SK-N-SH (cell line): ENCODE measurements around the gene ANKFN1. TPM values are rescaled to one million over a fixed set of nuclear protein-coding genes. Genes with fewer than 3 reads are reported as not detected.

ENCODE experiments used
- CTCF ChIA-PET: fragments of 300-600, 350-600 bp; formaldehyde crosslinking; extraction: SDS; loops from one replicate; lab custom pipeline; 2021; lab: Yijun Ruan, JAX
- POLR2A ChIA-PET: fragments of 350-600 bp; sonication (Branson Sonifier 250); formaldehyde crosslinking; extraction: SDS; loops from one replicate; lab custom pipeline; 2020; ENCODE audit warnings: antibody characterized with exemption, inconsistent platforms; lab: Yijun Ruan, JAX
- DNase-seq: peaks from one replicate; pipeline ENCODE4 v3.0.0; 2012
- H2AFZ ChIP-seq: fragments of 200-600 bp; sonication (generic); 2 replicates; pipeline ENCODE4 v1.8.1; 2016; ENCODE audit warnings: antibody characterized with exemption, mild to moderate bottlenecking, low read depth
- H3F3A ChIP-seq: fragments of 200-600 bp; sonication (generic); replicated peaks from 2 replicates; pipeline ENCODE3; 2016; ENCODE audit warnings: antibody characterized with exemption, mild to moderate bottlenecking; ENCODE audit not compliant: insufficient read depth
- H3K27ac ChIP-seq, 2 experiments: fragments of 200-500 bp in 1 of 2; fragments of 200-600 bp in 1 of 2; sonication (Bioruptor generic) in 1 of 2; sonication (generic), shearing (Covaris generic) in 1 of 2; 2 replicates each; pipeline versions ENCODE4 v1.5.1 to v1.6.1; 2014 to 2016; ENCODE audit warnings: low read depth in 2 of 2, inconsistent platforms in 1 of 2, low read length in 1 of 2, mild to moderate bottlenecking in 1 of 2, mixed read lengths in 1 of 2
- H3K27me3 ChIP-seq: fragments of 200-600 bp; sonication (generic), shearing (Covaris generic); 2 replicates; pipeline ENCODE4 v1.6.1; 2016; ENCODE audit warnings: mixed run types; ENCODE audit not compliant: insufficient read depth
- H3K36me3 ChIP-seq, 2 experiments: fragments of 200-500 bp in 1 of 2; fragments of 200-600 bp in 1 of 2; sonication (Bioruptor generic) in 1 of 2; sonication (generic) in 1 of 2; replicated peaks in 1 of 2; 2 replicates each; pipeline versions ENCODE3 to v1.5.1; 2014 to 2016; ENCODE audit warnings: low read length in 1 of 2, mild to moderate bottlenecking in 1 of 2; ENCODE audit not compliant: insufficient read depth in 2 of 2, control insufficient read depth in 1 of 2
- H3K4me1 ChIP-seq, 2 experiments: fragments of 200-500 bp in 1 of 2; fragments of 200-600 bp in 1 of 2; sonication (Bioruptor generic) in 1 of 2; sonication (generic), shearing (Covaris generic) in 1 of 2; 2 replicates each; pipeline versions ENCODE4 v1.5.1 to v1.6.1; 2014 to 2016; ENCODE audit warnings: low read depth in 1 of 2, low read length in 1 of 2, mixed run types in 1 of 2; ENCODE audit not compliant: insufficient read depth in 2 of 2, control insufficient read depth in 1 of 2
- H3K4me2 ChIP-seq: fragments of 200-600 bp; sonication (generic), shearing (Covaris generic); 2 replicates; pipeline ENCODE4 v1.6.1; 2017; ENCODE audit warnings: mixed run types
- H3K4me3 ChIP-seq, 2 experiments: fragments of 200-500 bp in 1 of 2; fragments of 200-600 bp in 1 of 2; sonication (Bioruptor generic) in 1 of 2; sonication (generic), shearing (Covaris generic) in 1 of 2; 2 replicates each; pipeline versions ENCODE4 v1.5.1 to v1.8.1; 2014 to 2016; ENCODE audit warnings: low read depth in 2 of 2, inconsistent platforms in 1 of 2, low read length in 1 of 2, mild to moderate bottlenecking in 1 of 2, mixed read lengths in 1 of 2, moderate library complexity in 1 of 2
- H3K79me2 ChIP-seq: fragments of 200-600 bp; sonication (generic); 2 replicates; pipeline ENCODE4 v1.8.1; 2017; ENCODE audit warnings: mild to moderate bottlenecking; ENCODE audit not compliant: insufficient read depth
- H3K9ac ChIP-seq: fragments of 200-600 bp; sonication (generic); 2 replicates; pipeline ENCODE4 v1.6.1; 2017; ENCODE audit warnings: mixed run types
- H3K9me2 ChIP-seq: fragments of 200-600 bp; sonication (generic); 2 replicates; pipeline ENCODE4 v1.6.1; 2017; ENCODE audit warnings: mixed run types
- H3K9me3 ChIP-seq: fragments of 200-600 bp; sonication (generic); 2 replicates; pipeline ENCODE4 v1.6.1; 2017; ENCODE audit warnings: mixed run types, mild to moderate bottlenecking, moderate library complexity
- H4K20me1 ChIP-seq: fragments of 200-600 bp; sonication (generic); 2 replicates; pipeline ENCODE4 v1.6.1; 2017; ENCODE audit warnings: mild to moderate bottlenecking, mixed run types; ENCODE audit not compliant: insufficient read depth
- CHD2 ChIP-seq: fragments of 150-350 bp; IDR thresholded peaks from 2 replicates; pipeline ENCODE4 v1.6.1; 2018; ENCODE audit warnings: low read length; ENCODE audit not compliant: partially characterized antibody
- CTCF ChIP-seq: fragments of 200-600 bp; sonication (generic); IDR thresholded peaks from 2 replicates; pipeline ENCODE4 v1.6.1; 2017; ENCODE audit warnings: antibody characterized with exemption, mild to moderate bottlenecking, moderate library complexity
- ELF1 ChIP-seq: IDR thresholded peaks from 2 replicates; pipeline ENCODE4 v1.4.0; 2012
- EZH2phosphoT487 ChIP-seq: fragments of 200-600 bp; sonication (generic); IDR thresholded peaks from 2 replicates; pipeline ENCODE4 v1.6.1; 2017; ENCODE audit warnings: low read depth, mixed run types, mild to moderate bottlenecking, antibody characterized with exemption, moderate library complexity, borderline replicate concordance
- FOXJ3 ChIP-seq: sonication (generic); formaldehyde crosslinking; IDR thresholded peaks from 2 replicates; pipeline ENCODE4 v1.5.1; 2020; ENCODE audit warnings: mild to moderate bottlenecking, missing genetic modification reagents
- FOXM1 ChIP-seq: IDR thresholded peaks from 2 replicates; pipeline ENCODE4 v1.4.0; 2012; ENCODE audit warnings: low read depth, mild to moderate bottlenecking
- GABPA ChIP-seq: IDR thresholded peaks from 2 replicates; pipeline ENCODE4 v1.4.0; 2012; ENCODE audit warnings: low read depth, mild to moderate bottlenecking
- IRF3 ChIP-seq: fragments of 150-350 bp; IDR thresholded peaks from 2 replicates; pipeline ENCODE4 v1.6.1; 2016; ENCODE audit warnings: mild to moderate bottlenecking, low read depth, low read length
- NFIC ChIP-seq: IDR thresholded peaks from 2 replicates; pipeline ENCODE4 v1.4.0; 2012; ENCODE audit warnings: borderline replicate concordance
- NRF1 ChIP-seq: IDR thresholded peaks from 2 replicates; pipeline ENCODE4 v1.6.1; 2012; ENCODE audit warnings: low read depth, mild to moderate bottlenecking, low read length
- RAD21 ChIP-seq: IDR thresholded peaks from 2 replicates; pipeline ENCODE4 v1.6.1; 2012; ENCODE audit warnings: mild to moderate bottlenecking, low read length
- RCOR1 ChIP-seq: fragments of 150-350 bp; IDR thresholded peaks from 2 replicates; pipeline ENCODE4 v1.6.1; 2017; ENCODE audit warnings: antibody characterized with exemption, low read length
- RFX5 ChIP-seq: IDR thresholded peaks from 2 replicates; pipeline ENCODE4 v1.6.1; 2012; ENCODE audit warnings: mild to moderate bottlenecking, improper control_type of control experiment, low read length
- RXRA ChIP-seq: IDR thresholded peaks from 2 replicates; pipeline ENCODE4 v1.4.0; 2012; ENCODE audit warnings: low read depth, mild to moderate bottlenecking, borderline replicate concordance
- SMC3 ChIP-seq: IDR thresholded peaks from 2 replicates; pipeline ENCODE4 v1.6.1; 2012; ENCODE audit warnings: low read depth, low read length, improper control_type of control experiment
- TCF12 ChIP-seq: IDR thresholded peaks from 2 replicates; pipeline ENCODE4 v1.4.0; 2012
- TEAD4 ChIP-seq: IDR thresholded peaks from 2 replicates; pipeline ENCODE4 v1.4.0; 2012; ENCODE audit warnings: mild to moderate bottlenecking, borderline replicate concordance; ENCODE audit not compliant: insufficient read depth
- YY1 ChIP-seq: IDR thresholded peaks from 2 replicates; pipeline ENCODE4 v1.4.0; 2012; ENCODE audit warnings: low read depth, mild to moderate bottlenecking
- ZBTB33 ChIP-seq: IDR thresholded peaks from 2 replicates; pipeline ENCODE4 v1.4.0; 2012; ENCODE audit warnings: low read depth, borderline replicate concordance
- WGBS: methylation state at CpG from one replicate; pipeline ENCODE4 v1.1.6; 2017; ENCODE audit warnings: low lambda C conversion rate; 5-methylcytosine and 5-hydroxymethylcytosine counted together
- polyA plus RNA-seq, 3 experiments: library from polyadenylated mRNA; depleted of rRNA; stranded (reverse); fragments of >200 nt; gene quantifications; 2 replicates each; pipeline ENCODE4 v1.2.3, GENCODE V29; 2012
- TF ChIP-seq, protein P1 (sequence below): IDR thresholded peaks from 2 replicates; pipeline ENCODE4 v1.4.0; 2012; ENCODE audit warnings: low read depth
- TF ChIP-seq, protein P2 (sequence below): IDR thresholded peaks from 2 replicates; pipeline ENCODE4 v1.4.0; 2012; ENCODE audit warnings: low read depth, borderline replicate concordance

Gene ANKFN1
- polyA plus RNA-seq, 1 of the 3 experiments (the other 2 are of a cell fraction), result 0.07 TPM

DNA sequence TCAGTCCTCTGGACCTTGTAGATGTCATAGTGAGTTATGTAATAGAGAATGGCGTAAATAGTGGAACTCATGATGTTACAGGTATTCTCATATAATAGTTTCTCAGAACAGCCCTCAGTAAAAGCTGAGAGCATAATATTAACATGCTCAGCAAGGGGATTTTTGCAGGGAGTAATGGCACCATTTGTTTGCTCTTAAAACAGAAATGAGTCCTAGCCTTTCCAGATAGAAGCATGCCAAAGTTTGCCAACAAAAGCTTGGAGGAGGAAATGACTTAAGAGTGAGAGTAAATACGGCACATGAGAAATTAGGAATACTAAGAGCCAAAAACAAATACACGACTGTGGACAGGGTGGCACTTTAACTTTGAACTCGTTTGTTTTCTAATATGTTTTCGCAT is 198.4 kb downstream of the ANKFN1 start (continued):
- TF ChIP-seq CTCF, result no peak
- no peak for TF ChIP-seq TEAD4

DNA sequence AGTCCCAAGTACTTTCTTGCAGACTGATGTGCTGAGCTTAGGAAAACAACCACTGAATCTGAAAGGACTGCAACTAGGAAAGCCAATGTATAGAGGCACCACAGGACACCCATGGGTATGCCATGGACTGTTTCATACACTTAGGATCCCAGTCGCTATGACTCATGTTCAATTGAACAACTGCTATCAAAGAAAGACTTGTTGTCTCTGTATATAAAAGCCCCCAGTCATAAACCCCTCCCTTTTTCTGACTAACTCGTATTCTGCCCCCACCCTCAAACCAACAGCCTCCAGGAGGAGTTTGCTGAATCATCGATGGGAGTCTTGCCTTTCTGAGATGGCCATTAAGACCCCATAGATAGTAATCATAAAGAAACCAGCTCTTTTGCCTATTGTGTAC is 205.4 kb downstream of the ANKFN1 start:
- no peak overlapping the region for H3K4me2 ChIP-seq
- DNase-seq, result no peak
- no peak overlapping the region for H2AFZ ChIP-seq
- no peaks in the 10 kb centered on the region for H3K79me2 ChIP-seq
- no peak overlapping the region for H3K9ac ChIP-seq
- H3K36me3 ChIP-seq, result no peaks in the 10 kb centered on the region
- no peak overlapping the region for H3K27ac ChIP-seq
- no peaks in the 10 kb centered on the region for H3K9me3 ChIP-seq
- ChIA-PET CTCF (interaction anchor here (0.6 kb wide), 1 partner anchor 448 kb away, joined by 3 read pairs; no protein-coding TSS in a partner anchor), POLR2A (no interaction called here)
- no peaks in the 10 kb centered on the region for H4K20me1 ChIP-seq
- H3K27me3 ChIP-seq, result no peaks in the 10 kb centered on the region
- 4% methylated on average over 3 of the region's 3 CpGs for WGBS
- TF ChIP-seq, protein P1, sequence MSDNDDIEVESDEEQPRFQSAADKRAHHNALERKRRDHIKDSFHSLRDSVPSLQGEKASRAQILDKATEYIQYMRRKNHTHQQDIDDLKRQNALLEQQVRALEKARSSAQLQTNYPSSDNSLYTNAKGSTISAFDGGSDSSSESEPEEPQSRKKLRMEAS, result no peak
- no peak for TF ChIP-seq TCF12
- no peak for TF ChIP-seq NFIC
- TF ChIP-seq ELF1, result no peak
- TF ChIP-seq, protein P2, sequence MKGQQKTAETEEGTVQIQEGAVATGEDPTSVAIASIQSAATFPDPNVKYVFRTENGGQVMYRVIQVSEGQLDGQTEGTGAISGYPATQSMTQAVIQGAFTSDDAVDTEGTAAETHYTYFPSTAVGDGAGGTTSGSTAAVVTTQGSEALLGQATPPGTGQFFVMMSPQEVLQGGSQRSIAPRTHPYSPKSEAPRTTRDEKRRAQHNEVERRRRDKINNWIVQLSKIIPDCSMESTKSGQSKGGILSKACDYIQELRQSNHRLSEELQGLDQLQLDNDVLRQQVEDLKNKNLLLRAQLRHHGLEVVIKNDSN, result no peak
- no peak for TF ChIP-seq FOXJ3 (CRISPR knock-in tag)
- TF ChIP-seq FOXM1, result no peak
- TF ChIP-seq SMC3, result no peak
- H3F3A ChIP-seq, result no peaks in the 10 kb centered on the region
- no peak overlapping the region for H3K4me3 ChIP-seq
- no peaks in the 10 kb centered on the region for H3K4me1 ChIP-seq
- H3K9me2 ChIP-seq, result no peaks in the 10 kb centered on the region

GRCh38 chr17:56359518-56359917 is 206.2 kb downstream of the ANKFN1 start:
- ChIA-PET POLR2A (no interaction called here), CTCF (no interaction called here)
- Histone ChIP-seq H3K4me3 (no peak overlapping the region), H3K4me2 (no peak overlapping the region), H3K9ac (no peak overlapping the region), H4K20me1 (no peaks in the 10 kb centered on the region), H3F3A (peaks cover 3% of the 10 kb centered on the region), H3K4me1 (no peaks in the 10 kb centered on the region), H2AFZ (no peak overlapping the region), H3K27ac (no peak overlapping the region), H3K27me3 (no peaks in the 10 kb centered on the region), H3K36me3 (no peaks in the 10 kb centered on the region), H3K9me2 (no peaks in the 10 kb centered on the region), H3K9me3 (no peaks in the 10 kb centered on the region), H3K79me2 (no peaks in the 10 kb centered on the region)
- DNase-seq, result no peak
- TF ChIP-seq TCF12, result no peak
- no peak for TF ChIP-seq ELF1
- TF ChIP-seq RFX5, result no peak
- TF ChIP-seq RAD21, result no peak
- no peak for TF ChIP-seq NFIC
- no peak for TF ChIP-seq TEAD4
- no peak for TF ChIP-seq ZBTB33
- TF ChIP-seq NRF1, result no peak
- no peak for TF ChIP-seq IRF3
- TF ChIP-seq RXRA, result no peak
- TF ChIP-seq FOXJ3 (CRISPR knock-in tag), result no peak
- TF ChIP-seq RCOR1, result no peak
- no peak for TF ChIP-seq CHD2
- no peak for TF ChIP-seq YY1
- TF ChIP-seq, protein P1, result no peak
- no peak for TF ChIP-seq SMC3
- TF ChIP-seq FOXM1, result no peak
- TF ChIP-seq EZH2phosphoT487, result no peak
- TF ChIP-seq GABPA, result no peak
- WGBS, result 0% methylated on average over 2 of the region's 2 CpGs
